ENCODE data around the gene MED6. TPM values are rescaled to one million over a fixed set of nuclear protein-coding genes. Genes with fewer than 3 reads are reported as not detected.

The MED6 gene
- total RNA-seq, 1 experiment from 2014 or later = 55.3 TPM

DNA sequence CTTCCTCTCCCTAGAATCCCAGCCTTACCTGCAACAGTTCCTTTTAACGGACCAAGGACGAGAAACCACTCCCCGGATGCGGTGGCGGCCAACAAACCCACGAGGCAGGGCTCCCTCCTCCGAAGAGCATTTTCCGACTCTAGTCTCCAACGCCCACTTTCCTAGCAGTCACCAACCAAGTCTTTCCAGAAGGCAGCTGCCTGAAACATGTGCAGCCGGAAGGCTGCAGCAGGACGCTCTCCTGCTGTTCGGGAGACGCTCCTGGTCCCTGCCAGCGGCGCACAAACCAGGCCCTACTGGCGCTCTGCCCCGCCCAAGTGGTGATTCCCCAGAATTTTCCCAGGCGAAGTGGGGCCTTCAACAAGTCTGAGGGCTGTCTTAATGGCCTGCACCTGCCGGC lies 44.6 kb downstream of the MED6 start:
- Histone ChIP-seq H4K5ac (ENCODE audit: insufficient read length, low read depth, low read length) (no peak overlapping the region), H3T11ph (ENCODE audit: low read length) (no peak overlapping the region), H2BK20ac (ENCODE audit: low read depth, low read length, poor library complexity, severe bottlenecking) (no peak overlapping the region), H3K4ac (ENCODE audit: low read depth, low read length) (no peak overlapping the region), H3K18ac (ENCODE audit: insufficient read length, low read depth, low read length) (no peak overlapping the region), H2AFZ (ENCODE audit: low read length) (no peak overlapping the region), H3K27me3 (ENCODE audit: insufficient read depth, low read length) (no peaks in the 10 kb centered on the region), H2BK12ac (ENCODE audit: insufficient read length, low read depth, low read length) (no peak overlapping the region), H3K56ac (ENCODE audit: insufficient read length, low read depth, low read length) (no peak overlapping the region), H3K23ac (ENCODE audit: insufficient read length, low read depth, low read length) (no peak overlapping the region), H3K23me2 (ENCODE audit: insufficient read length, low read depth, low read length, poor library complexity, severe bottlenecking) (no peaks in the 10 kb centered on the region), H3K9me3 (ENCODE audit: control insufficient read depth, low read depth, low read length) (no peaks in the 10 kb centered on the region), H3K4me2 (ENCODE audit: insufficient read depth, insufficient read length, low read length) (no peak overlapping the region), H2AK5ac (ENCODE audit: insufficient read length, low read length) (no peak overlapping the region), H3K14ac (ENCODE audit: insufficient read depth, low read length) (no peak overlapping the region), H4K8ac (replicated peaks; ENCODE audit: insufficient read length, low read depth, low read length) (no peak overlapping the region), H3K79me2 (ENCODE audit: insufficient read depth, low read length) (no peaks in the 10 kb centered on the region), H3K27ac (ENCODE audit: insufficient read length, low read depth, low read length) (no peak overlapping the region), H4K91ac (ENCODE audit: insufficient read length, low read depth, low read length) (no peak overlapping the region), H2BK120ac (ENCODE audit: low read depth, low read length, poor library complexity, severe bottlenecking) (no peak overlapping the region), H3K9ac (ENCODE audit: extremely low read depth, insufficient read length, low read length) (no peak overlapping the region), H4K20me1 (ENCODE audit: control insufficient read depth, insufficient read depth, insufficient read length) (no peaks in the 10 kb centered on the region), H3K4me1 (ENCODE audit: insufficient read depth, low read length) (no peaks in the 10 kb centered on the region), H2BK5ac (ENCODE audit: insufficient read length, low read length) (no peak overlapping the region), H2BK15ac (ENCODE audit: low read depth, low read length) (no peak overlapping the region), H3K79me1 (ENCODE audit: insufficient read depth, low read depth, low read length, poor library complexity, severe bottlenecking) (no peaks in the 10 kb centered on the region)
- Mint-ChIP-seq H3K4me3 (no peak overlapping the region), H3K9me3 (peaks cover 7 to 9% of the 10 kb centered on the region in 2 experiments), H3K4me1 (no peaks in the 10 kb centered on the region), H3K27ac (peak overlapping the region in 1 of 3 experiments; percentile 9; a peak in 2 of 7 replicates), H3K36me3 (ENCODE audit: insufficient read depth in 1 of 3, low read depth in 3 of 3) (peaks cover 9 to 11% (median 9%) of the 10 kb centered on the region in 3 experiments), H3K27me3 (ENCODE audit: low read depth) (no peaks in the 10 kb centered on the region)
- DNase-seq = peak; percentile 41
- WGBS (ENCODE audit: extremely low coverage, insufficient read length, low lambda C conversion rate) = no CpG with 5 or more reads among the region's 19 CpGs
- TF ChIP-seq, protein P1, sequence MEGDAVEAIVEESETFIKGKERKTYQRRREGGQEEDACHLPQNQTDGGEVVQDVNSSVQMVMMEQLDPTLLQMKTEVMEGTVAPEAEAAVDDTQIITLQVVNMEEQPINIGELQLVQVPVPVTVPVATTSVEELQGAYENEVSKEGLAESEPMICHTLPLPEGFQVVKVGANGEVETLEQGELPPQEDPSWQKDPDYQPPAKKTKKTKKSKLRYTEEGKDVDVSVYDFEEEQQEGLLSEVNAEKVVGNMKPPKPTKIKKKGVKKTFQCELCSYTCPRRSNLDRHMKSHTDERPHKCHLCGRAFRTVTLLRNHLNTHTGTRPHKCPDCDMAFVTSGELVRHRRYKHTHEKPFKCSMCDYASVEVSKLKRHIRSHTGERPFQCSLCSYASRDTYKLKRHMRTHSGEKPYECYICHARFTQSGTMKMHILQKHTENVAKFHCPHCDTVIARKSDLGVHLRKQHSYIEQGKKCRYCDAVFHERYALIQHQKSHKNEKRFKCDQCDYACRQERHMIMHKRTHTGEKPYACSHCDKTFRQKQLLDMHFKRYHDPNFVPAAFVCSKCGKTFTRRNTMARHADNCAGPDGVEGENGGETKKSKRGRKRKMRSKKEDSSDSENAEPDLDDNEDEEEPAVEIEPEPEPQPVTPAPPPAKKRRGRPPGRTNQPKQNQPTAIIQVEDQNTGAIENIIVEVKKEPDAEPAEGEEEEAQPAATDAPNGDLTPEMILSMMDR (conservative IDR thresholded peaks at IDR 0.05) = no peak
